Ramos (cell line): ENCODE results near the gene RCOR1.
"Not testable (repeated sequence)": the region's sequence is repeated elsewhere in the genome, so short reads cannot be mapped to it uniquely, and the experiment has no call there.

Source experiments
- in situ Hi-C: fragments of 300-500 bp; cut with MboI; formaldehyde crosslinking; loops from one replicate; pipeline ENCODE4 v1.14.3; 2022; ENCODE audit warnings: low sequenced_read_pairs; ENCODE audit not compliant: unreplicated experiment

RCOR1 gene

DNA sequence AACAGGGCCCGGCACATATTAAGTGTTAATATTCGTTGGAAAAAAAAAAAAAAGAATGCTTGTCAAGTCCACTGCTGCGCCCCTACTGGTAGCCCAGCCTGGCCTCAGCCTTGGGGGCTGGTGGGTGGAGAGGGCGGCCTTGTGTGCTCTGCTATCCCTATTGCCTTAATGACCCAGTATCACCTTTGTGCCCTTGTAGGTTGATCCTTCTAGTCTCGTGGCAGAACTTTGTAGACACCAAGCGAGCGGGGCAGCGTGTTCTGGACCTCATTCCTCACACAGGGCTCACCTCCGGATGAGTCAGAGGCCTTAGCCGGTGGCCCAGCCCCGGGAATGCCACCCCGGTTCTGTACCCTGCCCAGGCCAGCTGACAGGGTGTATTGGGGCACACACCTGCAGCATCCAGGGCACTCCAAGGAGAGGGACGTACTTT, 1.8 kb upstream of the RCOR1 start:
- in situ Hi-C loops: no loop called here

DNA sequence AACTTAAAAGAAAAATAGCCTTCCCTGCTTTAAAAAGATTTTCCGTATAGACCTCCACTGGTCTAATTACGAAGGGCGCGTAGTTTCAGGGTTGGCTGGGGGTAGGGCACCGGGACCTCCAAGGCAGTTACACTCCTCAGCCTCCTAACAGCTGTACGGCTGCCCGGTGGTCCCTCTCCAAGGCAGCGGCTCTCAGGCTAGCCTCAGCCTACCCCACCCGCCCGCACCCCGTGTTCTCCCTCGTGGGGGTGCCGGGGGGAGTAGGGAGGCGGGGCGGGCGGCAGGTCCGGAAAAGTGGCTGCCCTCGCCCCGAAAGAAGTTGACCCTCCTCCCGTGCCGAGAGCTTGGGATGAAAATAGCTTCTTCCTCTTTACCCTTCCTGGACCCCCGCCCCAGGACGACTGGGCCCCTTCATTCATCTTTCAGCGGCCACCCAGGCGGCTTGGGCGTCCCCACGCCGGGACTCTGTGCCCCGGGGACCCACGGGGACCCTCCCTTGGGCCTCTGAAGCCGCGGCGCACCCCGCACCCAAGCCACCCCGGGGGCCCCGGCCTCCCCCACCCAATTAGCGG, 991 bp upstream of the RCOR1 start:
- in situ Hi-C loops: no loop called here

DNA sequence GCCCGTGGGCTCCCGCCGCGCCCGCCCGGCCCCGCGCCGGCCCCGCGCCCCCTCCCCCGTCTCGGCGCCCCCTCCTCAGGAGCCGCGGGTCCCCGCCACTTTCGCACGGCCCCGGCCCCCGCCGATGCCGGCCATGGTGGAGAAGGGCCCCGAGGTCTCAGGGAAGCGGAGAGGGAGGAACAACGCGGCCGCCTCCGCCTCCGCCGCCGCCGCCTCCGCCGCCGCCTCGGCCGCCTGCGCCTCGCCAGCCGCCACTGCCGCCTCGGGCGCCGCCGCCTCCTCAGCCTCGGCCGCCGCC, 263 bp downstream of the RCOR1 start:
- in situ Hi-C loops: no loop called here

DNA sequence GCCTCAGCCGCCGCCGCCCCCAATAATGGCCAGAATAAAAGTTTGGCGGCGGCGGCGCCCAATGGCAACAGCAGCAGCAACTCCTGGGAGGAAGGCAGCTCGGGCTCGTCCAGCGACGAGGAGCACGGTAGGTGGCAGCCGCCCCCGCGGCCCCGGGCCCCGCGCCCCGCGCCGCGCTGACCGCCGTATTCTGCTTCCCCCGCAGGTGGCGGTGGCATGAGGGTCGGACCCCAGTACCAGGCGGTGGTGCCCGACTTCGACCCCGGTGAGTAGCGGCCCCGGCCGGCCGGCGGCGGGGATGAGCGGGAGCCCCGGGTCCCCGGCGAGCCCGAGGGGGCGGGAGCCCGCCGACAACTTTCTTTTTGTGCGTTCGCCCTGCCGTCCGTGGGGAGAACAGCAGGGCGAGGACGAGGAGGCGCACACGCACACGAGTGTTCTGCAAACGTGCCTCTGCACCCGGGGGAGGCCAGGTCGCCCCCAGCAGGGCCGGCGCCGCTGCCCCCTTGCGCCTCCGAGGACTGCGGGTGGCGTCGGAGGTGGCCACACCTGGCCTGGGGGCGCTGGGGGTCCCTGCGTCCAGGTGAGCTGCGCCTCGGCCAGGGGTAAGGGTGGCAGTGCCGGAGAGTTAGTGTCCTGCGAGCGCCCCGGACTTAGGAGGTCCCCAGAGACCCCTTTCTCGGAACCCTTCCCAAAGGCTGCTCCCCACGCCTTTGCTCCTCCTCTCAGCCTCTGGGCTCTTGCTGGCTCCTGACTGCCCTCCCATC, 794 bp downstream of the RCOR1 start:
- in situ Hi-C loops: no loop called here

DNA sequence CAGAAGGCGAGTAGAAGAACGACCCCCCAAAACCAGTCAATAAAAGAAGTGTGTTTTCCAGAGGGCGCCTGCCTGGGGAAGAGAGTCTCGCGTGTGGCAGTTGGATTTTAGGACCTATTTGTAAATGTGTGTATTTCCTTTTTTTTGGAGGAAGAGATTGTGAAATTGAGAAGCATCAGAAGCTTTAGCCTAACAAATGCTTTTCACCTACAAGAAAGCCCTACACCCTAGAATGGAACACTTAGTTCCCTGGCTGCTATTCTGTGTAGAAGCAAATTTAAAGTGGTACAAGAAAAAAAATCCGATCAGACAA, 1.3 kb downstream of the RCOR1 start:
- in situ Hi-C loops: no loop called here

DNA sequence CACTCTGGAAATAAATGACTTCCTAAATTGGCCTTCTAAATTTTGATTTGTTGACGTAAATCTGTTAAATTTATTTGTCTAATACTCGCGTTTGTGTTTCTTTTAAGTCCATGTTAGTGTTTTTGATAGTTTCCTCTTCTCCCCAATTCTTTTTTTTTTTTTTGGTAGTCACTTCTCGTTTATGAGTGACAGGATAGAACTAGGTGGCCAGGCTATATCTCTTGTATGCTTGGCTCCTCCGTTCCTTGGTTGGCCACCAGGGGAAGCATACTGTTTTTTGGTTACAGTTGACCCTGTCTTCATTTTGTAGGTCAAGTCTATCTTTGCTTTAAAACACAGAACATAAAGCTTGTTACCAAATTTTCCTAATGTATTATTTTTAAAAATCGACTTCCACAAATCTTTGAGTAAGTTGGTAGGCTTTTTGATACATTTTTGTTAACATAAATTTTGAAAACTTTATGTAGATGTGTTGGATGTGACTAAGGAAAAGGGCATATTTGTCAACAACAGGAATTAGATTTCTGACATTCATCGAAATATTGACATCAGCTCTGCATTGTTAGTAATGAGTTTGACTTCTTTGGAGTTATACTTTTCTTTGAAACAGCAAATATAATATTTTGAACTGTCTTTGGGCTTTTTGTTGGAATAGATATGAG, 2.2 kb downstream of the RCOR1 start:
- in situ Hi-C loops: no loop called here

DNA sequence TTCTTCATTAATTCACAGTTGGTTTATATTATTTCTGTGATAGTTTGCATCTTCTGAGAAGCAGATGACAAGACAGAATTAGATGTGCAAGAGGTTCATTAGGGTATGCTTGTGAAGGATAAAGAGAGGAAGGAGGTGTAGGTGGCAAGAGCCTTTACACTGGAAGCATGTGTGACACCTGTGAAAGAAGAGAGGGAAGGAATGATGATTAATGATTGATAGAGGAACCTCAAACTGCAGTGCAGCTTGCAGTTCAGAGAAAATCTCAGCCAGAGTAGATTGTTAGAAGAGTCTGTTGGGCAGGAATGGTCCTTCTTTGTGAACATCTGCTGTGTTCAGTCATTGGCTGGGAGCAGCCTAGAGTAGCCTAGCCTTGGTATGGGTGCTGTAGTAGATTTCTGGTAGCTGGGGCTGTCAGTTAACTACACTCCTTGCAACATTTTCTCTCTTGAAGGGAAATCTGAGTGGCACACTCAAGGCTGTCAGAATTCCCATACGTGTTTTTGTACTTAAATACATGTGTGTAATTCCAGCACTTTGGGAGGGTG, 9.0 kb downstream of the RCOR1 start:
- in situ Hi-C loops: no loop called here

DNA sequence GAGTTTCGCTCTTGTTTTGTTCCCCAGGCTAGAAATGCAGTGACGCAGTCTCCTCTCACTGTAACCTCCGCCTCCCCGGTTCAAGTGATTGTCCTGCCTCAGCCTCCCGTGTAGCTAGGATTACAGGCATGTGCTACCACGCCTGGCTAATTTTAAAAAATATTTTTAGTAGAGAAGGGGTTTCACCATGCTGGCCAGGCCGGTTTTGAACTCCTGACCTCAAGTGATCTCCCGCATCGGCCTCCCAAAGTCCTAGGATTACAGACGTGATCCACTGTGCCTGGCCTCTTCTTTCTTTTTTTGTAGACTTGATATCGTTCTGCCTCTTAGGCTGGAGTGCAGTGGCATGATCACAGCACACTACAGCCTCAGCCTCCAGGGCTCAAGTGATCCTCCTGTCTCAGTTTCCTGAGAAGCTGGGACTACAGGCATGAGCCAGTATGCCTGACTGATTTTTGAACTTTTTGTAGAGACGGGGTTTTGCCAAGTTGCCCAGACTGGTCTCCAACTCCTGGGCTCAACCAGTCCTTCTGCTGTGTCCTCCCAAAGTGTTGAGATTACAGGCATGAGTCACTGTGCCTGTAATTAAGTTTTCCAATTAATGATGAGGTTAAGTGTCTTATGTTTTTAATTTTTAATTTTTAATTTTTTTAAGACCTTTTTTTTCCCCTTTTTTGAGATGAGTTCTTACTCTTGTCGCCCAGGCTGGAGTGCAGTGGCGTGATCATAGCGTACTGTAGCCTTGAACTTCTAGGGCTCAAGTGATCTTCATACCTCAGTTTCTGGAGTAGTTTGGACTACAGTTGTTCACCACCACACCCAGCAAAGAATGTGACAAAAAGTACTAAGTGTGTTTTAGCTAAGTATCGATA, 10.2 kb downstream of the RCOR1 start:
- in situ Hi-C loops: no loop called here

DNA sequence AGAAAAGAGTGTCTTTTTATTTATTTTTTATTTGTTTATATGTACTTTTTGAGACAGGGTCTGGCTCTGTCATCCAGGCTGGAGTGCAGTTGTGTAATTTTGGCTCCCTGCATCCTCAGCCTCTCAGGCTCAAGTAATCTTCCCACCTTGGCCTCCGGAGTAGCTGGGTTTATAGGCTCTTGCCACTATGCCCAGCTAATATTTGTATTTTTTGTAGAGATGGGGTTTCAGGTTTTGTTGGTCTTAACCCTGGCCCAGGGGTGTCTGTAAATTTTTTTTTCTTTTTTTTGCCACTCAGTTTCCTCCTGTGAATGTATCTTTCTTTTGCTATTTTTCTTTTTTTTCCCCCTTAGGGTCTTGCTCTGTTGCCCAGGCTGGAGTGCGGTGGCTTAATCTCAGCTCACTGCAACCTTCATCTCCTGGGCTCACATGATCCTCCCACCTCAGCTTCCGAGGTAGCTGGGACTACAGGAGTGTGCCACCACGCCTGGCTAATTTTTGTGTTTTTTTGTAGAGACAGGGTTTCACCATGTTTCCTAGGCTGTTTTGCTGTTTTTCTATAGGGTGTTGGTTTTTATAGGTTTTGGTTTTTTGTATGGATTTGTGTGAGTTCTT, 11.0 kb downstream of the RCOR1 start:
- in situ Hi-C loops: no loop called here

DNA sequence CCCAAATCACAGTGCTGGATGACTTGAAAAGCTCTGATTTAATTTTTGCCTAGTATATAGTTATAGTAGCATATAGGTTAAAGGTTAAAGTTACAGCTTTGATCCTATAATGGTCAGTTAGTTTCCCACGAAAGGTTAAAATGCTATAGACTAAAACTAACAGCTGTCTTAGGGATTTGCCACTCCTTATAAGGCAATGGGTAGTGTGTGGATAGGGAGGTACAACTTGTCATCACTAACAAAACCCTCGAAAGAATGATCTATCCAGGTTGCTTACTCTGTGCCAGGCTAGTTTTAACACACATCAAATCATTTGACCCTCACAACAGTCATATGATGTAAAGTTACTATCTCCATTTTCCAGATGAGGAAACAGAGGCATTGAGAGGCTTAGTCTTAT, 11.7 kb downstream of the RCOR1 start:
- in situ Hi-C loops: no loop called here

DNA sequence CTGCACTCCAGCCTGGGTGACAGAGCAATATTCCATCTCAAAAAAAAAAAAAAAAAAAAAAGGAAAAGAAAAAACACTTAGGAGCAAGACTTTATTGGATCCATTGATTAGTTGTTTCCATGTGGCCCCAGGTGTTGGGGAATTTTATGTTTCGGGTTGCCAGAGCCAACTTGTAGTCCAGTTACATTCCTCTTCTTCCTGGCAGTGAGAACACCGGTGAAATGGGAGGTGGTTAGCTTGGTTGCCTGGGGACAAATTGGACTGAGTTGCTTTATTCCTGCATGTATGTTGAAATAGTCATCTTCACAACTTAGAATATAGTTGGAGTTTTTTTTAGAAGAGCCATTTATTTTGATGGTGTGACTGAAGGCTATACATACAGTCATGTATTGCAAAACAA, 12.6 kb downstream of the RCOR1 start:
- in situ Hi-C loops: no loop called here

DNA sequence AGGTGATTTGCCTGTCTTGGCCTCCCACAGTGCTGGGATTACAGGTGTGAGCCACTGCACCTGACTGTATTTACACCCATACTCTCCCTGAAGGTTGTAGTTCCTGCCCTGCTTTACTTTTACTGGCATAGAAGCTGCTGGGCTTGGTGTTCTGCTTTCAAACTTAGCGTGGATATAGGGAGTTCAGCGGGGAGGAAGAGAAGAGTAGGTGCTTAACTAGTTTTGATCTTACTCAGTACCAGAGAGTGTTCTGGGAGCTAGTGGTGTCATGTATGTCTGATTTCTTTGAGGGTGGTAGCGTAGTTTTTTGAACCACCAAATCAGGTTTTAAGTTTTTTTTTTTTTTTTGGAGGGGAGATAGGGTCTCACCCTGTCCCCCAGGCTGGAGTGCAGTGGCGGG, 13.8 kb downstream of the RCOR1 start:
- in situ Hi-C loops: no loop called here

DNA sequence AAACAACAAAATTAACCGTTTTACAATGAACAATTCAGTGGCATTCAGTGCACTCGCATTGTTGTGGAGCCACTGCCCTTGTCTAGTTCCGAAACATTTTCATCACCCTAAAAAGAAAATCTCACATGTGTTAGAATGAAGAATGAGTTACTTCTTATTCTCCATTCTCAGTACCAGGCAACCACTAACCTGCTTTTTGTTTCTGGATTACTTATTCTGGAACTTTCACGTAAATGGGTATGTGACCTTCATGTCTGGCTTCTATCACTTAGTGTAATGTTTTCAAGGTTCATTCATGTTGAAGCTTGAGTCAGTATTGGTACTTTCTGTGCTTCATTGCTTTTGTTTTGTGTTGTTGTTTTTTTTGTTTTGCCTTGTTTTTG, 15.6 kb downstream of the RCOR1 start:
- in situ Hi-C loops: no loop called here

DNA sequence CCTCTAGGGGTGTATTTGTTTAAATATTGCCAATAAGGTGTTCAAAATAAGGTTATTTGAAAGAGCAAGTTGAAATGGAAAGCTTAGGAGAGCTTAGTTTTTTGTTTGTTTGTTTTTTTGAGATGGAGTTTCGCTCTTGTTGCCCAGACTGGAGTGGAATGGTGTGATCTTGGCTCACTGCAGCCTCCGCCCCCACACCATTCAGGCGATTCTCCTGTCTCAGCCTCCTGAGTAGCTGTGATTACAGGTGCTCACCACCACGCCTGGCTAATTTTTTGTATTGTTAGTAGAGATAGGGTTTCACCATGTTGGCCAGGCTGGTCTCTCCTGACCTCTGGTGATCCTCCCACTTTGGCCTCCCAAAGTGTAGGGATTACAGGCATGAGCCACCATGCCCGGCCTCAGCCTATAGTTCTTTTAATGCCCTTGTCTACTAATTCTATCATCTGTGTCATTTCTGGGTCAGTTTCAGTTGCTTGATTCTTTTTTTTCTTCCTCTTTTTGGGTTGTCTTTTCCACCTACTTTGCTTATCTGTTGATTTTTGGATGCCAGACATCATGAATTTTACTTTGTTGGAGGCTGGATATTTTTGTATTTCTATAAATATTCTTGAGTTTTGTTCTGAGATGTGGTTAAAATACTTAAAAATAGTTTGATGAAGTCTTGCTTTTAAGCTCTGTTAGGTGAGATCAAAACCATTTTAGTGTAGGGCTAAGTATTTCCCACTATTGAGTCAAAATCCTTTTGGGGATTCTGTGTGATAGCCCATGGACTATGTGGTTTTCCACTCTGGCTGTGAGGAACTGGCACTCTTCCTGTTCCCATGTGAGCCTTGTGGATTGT, 18.7 kb downstream of the RCOR1 start:
- in situ Hi-C loops: no loop called here

DNA sequence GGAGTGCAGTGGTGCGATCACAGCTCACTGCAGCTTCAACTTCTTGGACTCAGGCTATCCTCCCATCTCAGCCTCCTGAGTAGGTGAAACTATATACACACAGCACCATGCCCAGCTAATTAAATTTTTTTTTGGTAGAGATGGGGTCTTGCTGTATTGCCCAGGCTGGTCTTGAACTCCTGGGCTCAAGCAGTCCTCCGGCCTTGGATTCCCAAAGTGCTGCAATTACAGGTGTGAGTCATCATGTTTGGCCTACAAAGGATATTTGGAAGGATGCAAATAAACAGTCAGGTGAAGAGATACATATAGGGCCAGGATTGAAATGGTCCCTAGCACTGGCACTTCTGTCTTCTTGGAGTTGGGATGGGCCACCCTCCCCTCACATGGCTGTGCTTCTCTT, 23.9 kb downstream of the RCOR1 start:
- in situ Hi-C loops: no loop called here

DNA sequence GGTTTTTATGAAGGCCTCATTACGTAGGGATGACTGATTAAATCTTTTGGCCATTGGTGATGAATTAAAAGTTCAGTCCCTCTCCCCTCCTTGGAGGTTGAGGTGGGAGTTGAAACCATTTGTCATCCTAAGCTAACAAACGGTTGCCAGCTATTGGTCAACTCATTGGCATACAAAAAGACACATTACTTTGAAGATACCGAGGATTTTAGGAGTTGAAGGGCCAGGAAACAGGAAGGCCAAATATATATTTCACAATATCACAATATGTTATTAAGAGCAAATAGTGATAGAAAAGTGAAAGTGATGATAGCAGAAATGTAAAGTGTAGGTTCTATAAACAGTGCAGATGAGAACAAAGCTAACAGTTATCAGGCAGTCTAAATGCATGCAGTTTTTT, 24.4 kb downstream of the RCOR1 start:
- in situ Hi-C loops: no loop called here

DNA sequence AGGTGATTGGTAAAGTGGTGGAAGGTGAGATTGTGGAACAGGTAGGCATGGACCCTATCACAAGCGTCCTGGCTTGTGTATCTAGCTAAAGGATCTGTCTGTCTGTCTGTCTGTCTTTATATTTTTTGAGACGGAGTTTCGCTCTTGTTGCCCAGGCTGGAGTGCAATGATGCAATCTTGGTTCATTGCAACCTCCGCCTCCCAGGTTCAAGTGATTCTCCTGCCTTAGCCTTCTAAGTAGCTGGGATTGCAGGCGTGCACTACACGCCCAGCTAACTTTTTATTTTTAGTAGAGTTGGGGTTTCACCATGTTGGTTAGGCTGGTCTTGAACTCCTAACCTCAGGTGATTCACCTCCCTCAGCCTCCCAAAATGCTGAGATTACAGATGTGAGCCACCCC, 26.6 kb downstream of the RCOR1 start:
- in situ Hi-C loops: not testable (repeated sequence)

DNA sequence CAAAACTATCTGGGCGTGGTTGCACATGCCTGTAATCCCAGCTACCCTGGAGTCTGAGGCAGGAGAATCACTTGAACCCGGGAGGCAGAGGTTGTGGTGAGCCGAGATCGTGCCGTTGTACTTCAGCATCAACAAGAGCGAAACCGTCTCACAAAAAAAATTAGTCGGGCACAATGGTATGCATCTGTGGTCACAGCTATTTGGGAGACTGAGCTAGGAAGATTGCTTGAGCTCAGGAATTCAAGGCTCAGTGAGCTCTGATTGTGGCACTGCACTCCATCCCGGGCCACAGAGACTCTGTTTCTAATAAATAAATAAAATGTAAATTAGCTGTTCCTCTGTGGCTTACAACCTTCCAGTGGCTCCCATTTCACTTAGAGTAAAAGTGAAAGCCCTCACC, 28.0 kb downstream of the RCOR1 start:
- in situ Hi-C loops: no loop called here

DNA sequence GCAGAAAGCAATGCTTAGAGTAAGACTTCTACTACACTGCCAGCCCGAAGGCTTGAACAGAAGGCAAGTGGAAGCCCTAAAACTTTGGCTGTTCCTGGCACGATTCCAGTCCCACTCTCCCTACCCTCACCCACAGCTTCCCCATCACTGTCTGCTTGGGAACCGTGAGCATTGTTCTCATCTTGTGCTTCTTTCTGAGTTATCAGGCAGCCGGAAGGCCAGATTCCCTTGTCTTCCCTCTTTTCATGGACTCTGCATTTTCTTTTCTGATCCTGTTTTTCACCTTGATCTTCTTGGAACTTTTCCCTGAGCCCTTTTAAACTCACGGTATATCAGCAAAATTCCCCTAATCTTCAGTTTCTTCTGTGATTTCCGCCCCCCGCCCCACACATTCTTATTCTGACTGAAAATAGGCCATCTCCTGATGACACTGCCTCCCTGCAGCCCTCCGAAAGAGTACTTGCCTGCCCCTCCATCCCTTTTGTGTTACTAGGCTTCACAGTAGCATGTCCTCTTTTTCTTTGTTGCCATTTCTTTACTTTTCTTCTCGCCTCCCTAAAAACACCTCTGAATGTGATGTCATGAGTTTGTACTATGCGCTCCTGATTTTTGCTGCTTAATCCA, 29.9 kb downstream of the RCOR1 start:
- in situ Hi-C loops: no loop called here
